H1 (cell line): ENCODE measurements around the gene PPM1F. TPM values are rescaled to one million over a fixed set of nuclear protein-coding genes. Genes with fewer than 3 reads are reported as not detected.

Experiments
- ASH2L ChIP-seq: fragments of 200-600, 300-600 bp; sonication (generic); IDR thresholded peaks from one replicate; pipeline ENCODE4 v1.7.1; 2017; ENCODE audit warnings: low read length
- BACH1 ChIP-seq: IDR thresholded peaks from 2 replicates; pipeline ENCODE4 v1.6.1; 2012; ENCODE audit warnings: low read length, improper control_type of control experiment
- BRCA1 ChIP-seq: IDR thresholded peaks from 2 replicates; pipeline ENCODE4 v1.6.1; 2012; ENCODE audit warnings: low read depth, low read length, improper control_type of control experiment
- EGR1 ChIP-seq: IDR thresholded peaks from 2 replicates; pipeline ENCODE4 v1.6.1; 2011; ENCODE audit warnings: low read depth, low read length, borderline replicate concordance
- MAFK ChIP-seq: IDR thresholded peaks from 2 replicates; pipeline ENCODE4 v1.6.1; 2012; ENCODE audit warnings: low read depth, mild to moderate bottlenecking, improper control_type of control experiment, low read length
- RAD21 ChIP-seq, 2 experiments: IDR thresholded peaks in 1 of 2; conservative IDR thresholded peaks in 1 of 2; 2 replicates each; pipeline ENCODE4 v1.6.1; 2011; ENCODE audit warnings: low read depth in 2 of 2, low read length in 2 of 2, improper control_type of control experiment in 1 of 2, inconsistent platforms in 1 of 2, mild to moderate bottlenecking in 1 of 2, moderate library complexity in 1 of 2
- RXRA ChIP-seq: IDR thresholded peaks from 2 replicates; pipeline ENCODE4 v1.6.1; 2011; ENCODE audit warnings: low read depth, mild to moderate bottlenecking, low read length, moderate library complexity; ENCODE audit not compliant: insufficient read depth
- SIN3A ChIP-seq, 2 experiments: IDR thresholded peaks in 1 of 2; conservative IDR thresholded peaks in 1 of 2; 2 replicates each; pipeline ENCODE4 v1.6.1; 2011 to 2012; ENCODE audit warnings: low read length in 2 of 2, improper control_type of control experiment in 1 of 2, low read depth in 1 of 2, mild to moderate bottlenecking in 1 of 2
- SP1 ChIP-seq: IDR thresholded peaks from 2 replicates; pipeline ENCODE4 v1.6.1; 2011; ENCODE audit warnings: low read depth, low read length
- SP4 ChIP-seq: IDR thresholded peaks from 2 replicates; pipeline ENCODE4 v1.6.1; 2012; ENCODE audit warnings: low read length, inconsistent platforms
- TAF1 ChIP-seq: IDR thresholded peaks from 2 replicates; pipeline ENCODE4 v1.6.1; 2011; ENCODE audit warnings: mild to moderate bottlenecking, low read depth, low read length
- TBP ChIP-seq: IDR thresholded peaks from 2 replicates; pipeline ENCODE4 v1.6.1; 2011; ENCODE audit warnings: low read depth, low read length, improper control_type of control experiment
- polyA plus RNA-seq, 7 experiments: library from polyadenylated mRNA; depleted of rRNA in 3 of 7; stranded (reverse) in 5 of 7; unstranded in 2 of 7; fragments of >200 nt in 5 of 7; fragments of 200-250 nt in 2 of 7; gene quantifications; 1 replicate in 5 of 7; 2 replicates in 1 of 7; 4 replicates in 1 of 7; pipeline versions ENCODE4 v1.2.1 to v1.2.3, GENCODE V29; 2011 to 2013; ENCODE audit warnings: missing spikeins in 2 of 7, mixed read lengths in 2 of 7
- total RNA-seq: library from RNA; stranded (reverse); fragmentation: NEBNext Ultra II Directional; extraction: Animal tissue kit (Norgen Biotek cat#: 25700); gene quantifications from 2 replicates; pipeline ENCODE4 v1.2.1, GENCODE V29; 2021
- TF ChIP-seq, protein P1 (sequence below): IDR thresholded peaks from 2 replicates; pipeline ENCODE4 v1.6.1; 2012; ENCODE audit warnings: inconsistent platforms

The PPM1F gene
- total and polyA plus RNA-seq, 2 of the 8 experiments (the other 6 are each of a cell fraction or from before 2014, with no cell fraction given): 12.4 to 22.8 TPM

DNA sequence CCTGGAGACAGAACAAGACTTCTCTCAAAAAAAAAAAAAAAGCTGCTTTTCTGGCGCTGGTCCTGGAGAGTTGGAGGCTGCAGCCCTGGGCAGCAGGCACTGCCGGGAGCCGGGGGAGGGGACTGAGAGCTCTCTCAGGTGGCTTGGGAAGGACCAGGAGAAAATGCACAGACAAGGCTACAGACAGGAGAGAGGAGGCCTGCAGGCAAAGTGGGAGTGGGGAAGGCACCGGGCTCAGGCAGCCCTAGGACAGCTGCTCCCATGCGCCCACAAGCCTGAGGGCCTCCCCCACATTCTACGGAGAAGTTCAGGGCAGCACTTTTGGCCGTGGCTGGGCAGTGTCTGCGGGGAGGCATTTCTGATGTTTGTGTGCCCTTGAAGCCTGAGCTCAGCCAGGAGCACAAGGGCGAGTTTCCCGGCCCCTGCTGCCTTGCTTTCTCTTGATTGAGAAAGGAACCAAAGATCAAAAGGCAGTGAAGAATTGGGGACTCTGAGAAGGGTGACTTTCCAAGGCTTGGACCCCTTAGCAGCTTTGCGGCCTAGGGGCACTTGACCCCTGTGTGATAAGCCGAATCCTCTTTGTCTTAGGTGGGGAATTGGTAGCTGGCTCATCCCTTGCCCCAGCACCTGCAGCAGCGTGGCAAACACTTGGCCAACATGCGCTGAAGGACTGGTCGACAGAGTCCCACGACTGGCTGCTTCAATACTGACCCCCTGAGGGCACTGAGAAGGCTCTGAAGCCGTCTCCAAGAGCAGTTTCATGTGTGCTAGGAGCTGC, 35.3 kb downstream of the PPM1F start (continued):
- TF ChIP-seq TBP (no peak), BRCA1 (no peak), TAF1 (no peak), SP4 (no peak), SIN3A (conservative IDR thresholded peaks at IDR 0.05 in 1 of 2, IDR thresholded peaks at IDR 0.05 in 1 of 2; ENCODE audit: low read depth in 1 of 2, low read length in 2 of 2) (no peak), BACH1 (no peak), SP1 (no peak), RXRA (no peak), RAD21 (IDR thresholded peaks at IDR 0.05 in 1 of 2, conservative IDR thresholded peaks at IDR 0.05 in 1 of 2; ENCODE audit: low read depth in 2 of 2, low read length in 2 of 2) (peak; percentile 15 to 28; a peak in 2 of 4 replicates), MAFK (no peak), ASH2L (peak; percentile 25), EGR1 (no peak)
- TF ChIP-seq, protein P1, sequence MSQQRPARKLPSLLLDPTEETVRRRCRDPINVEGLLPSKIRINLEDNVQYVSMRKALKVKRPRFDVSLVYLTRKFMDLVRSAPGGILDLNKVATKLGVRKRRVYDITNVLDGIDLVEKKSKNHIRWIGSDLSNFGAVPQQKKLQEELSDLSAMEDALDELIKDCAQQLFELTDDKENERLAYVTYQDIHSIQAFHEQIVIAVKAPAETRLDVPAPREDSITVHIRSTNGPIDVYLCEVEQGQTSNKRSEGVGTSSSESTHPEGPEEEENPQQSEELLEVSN: peak; percentile 63
